Measurements from ENCODE around the gene ALG12. TPM values are rescaled to one million over a fixed set of nuclear protein-coding genes. Genes with fewer than 3 reads are reported as not detected.

The ALG12 gene
- total RNA-seq, 1 experiment from 2014 or later = 29.2 TPM

DNA sequence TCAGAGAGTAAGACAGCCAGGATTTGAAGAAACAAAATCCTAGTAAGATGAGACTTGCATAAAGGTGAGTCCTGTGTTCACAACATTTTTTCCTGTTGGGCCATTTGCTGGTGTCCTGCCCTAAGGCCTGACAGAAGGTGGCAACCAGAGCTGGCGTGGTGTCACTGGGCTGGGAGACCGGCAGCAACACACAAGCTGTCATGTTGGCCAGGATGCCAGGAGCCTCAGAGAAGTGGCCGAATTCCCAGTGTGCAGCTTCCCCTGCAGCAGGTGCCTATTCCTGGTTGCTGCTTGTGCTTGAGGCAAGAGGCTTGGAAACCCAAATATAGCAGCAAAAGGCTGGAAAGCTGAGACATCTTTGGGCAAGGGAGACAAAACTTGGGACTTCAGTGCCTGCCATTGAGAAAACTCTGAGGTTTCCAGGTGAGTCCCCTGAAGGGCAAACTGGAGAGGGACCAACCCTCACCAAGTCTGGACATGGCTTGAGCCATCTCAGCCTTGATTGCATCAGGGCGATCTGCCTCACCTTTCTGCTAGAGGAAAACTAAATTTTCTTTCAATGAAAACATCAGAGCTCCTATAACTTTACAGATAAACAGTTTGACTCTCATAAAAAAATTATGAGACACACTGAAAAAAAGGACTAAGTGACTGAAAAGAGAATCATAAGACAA, 25.9 kb downstream of the ALG12 start (continued):
- TF ChIP-seq, protein P1, sequence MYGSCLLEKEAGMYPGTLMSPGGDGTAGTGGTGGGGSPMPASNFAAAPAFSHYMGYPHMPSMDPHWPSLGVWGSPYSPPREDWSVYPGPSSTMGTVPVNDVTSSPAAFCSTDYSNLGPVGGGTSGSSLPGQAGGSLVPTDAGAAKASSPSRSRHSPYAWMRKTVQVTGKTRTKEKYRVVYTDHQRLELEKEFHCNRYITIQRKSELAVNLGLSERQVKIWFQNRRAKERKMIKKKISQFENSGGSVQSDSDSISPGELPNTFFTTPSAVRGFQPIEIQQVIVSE (CRISPR knock-in tag; IDR thresholded peaks at IDR 0.05; ENCODE audit: borderline replicate concordance) = no peak

DNA sequence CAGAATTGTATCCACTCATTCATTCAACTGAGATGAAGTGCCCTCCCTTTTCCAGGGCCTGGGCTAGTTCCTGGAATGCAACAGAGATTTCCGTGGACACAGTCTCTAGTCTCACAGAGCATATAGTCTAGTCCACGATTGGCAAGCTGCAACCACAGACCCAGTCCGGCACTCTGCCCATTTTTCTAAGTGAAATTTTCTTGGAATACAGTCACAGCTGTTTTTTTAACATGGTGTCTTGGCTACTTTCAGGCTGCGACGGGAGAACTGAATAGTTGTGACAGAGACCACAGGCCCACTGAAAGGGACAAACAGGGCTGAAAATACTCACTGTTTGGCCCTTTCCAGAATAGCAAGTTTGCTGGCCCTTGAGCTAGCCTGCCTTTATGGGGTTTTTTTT, 29.2 kb downstream of the ALG12 start:
- peaks cover 3% of the 10 kb centered on the region; the same call in 1 of the 2 replicates for H3K27me3 Mint-ChIP-seq (ENCODE audit: low read depth)
- H3K27ac Mint-ChIP-seq = no peak overlapping the region
- ChIA-PET CTCF (no interaction called here), POLR2A (no interaction called here)
- DNase-seq (ENCODE audit: low spot score) (no peak), ATAC-seq (no peak)
- peaks cover 38% of the 10 kb centered on the region for H3K9me3 Mint-ChIP-seq
- H3K4me1 Mint-ChIP-seq = no peaks in the 10 kb centered on the region
- H3K36me3 Mint-ChIP-seq = peaks cover 95% of the 10 kb centered on the region
- TF ChIP-seq IRF2 (CRISPR knock-in tag; IDR thresholded peaks at IDR 0.05; ENCODE audit: borderline replicate concordance, low read depth) = no peak
- TF ChIP-seq FOXK1 (CRISPR knock-in tag; IDR thresholded peaks at IDR 0.05) = no peak
- H3K4me3 Mint-ChIP-seq = no peak overlapping the region

DNA sequence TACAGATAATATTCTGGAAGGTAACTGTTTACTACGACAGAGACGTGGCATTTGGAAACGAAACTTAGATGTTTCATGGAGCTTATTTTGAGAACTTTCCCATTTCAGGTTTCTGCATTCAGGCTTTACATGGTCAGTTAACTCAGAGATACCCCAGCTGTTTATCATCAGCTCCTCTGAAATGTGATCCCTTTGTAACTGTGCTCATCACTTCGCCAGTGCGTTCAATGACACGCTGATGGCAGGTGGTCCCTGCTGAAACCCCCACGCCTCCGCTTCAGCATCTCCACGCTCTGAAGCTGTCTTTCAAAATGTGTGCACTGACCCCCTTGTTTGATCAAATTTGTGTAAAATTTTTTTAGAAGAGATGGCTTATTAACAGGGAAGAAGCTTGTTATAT, 30.5 kb downstream of the ALG12 start:
- ATAC-seq (no peak), DNase-seq (ENCODE audit: low spot score) (no peak)
- H3K9me3 Mint-ChIP-seq = peaks cover 29% of the 10 kb centered on the region
- CTCF ChIA-PET = no interaction called here
- H3K4me3 Mint-ChIP-seq = no peak overlapping the region
- H3K27me3 Mint-ChIP-seq (ENCODE audit: low read depth) = peaks cover 3% of the 10 kb centered on the region; the same call in 1 of the 2 replicates
- TF ChIP-seq ZNF232 (CRISPR knock-in tag; IDR thresholded peaks at IDR 0.05) (no peak), IRF2 (CRISPR knock-in tag; IDR thresholded peaks at IDR 0.05; ENCODE audit: borderline replicate concordance, low read depth) (no peak), FOXP1 (CRISPR knock-in tag; IDR thresholded peaks at IDR 0.05; ENCODE audit: borderline replicate concordance) (no peak), NR1H2 (CRISPR knock-in tag; IDR thresholded peaks at IDR 0.05) (no peak), FOXK1 (CRISPR knock-in tag; IDR thresholded peaks at IDR 0.05) (no peak), PRRX2 (CRISPR knock-in tag; IDR thresholded peaks at IDR 0.05) (no peak), ETV6 (CRISPR knock-in tag; IDR thresholded peaks at IDR 0.05) (no peak)
- TF ChIP-seq, protein P2, sequence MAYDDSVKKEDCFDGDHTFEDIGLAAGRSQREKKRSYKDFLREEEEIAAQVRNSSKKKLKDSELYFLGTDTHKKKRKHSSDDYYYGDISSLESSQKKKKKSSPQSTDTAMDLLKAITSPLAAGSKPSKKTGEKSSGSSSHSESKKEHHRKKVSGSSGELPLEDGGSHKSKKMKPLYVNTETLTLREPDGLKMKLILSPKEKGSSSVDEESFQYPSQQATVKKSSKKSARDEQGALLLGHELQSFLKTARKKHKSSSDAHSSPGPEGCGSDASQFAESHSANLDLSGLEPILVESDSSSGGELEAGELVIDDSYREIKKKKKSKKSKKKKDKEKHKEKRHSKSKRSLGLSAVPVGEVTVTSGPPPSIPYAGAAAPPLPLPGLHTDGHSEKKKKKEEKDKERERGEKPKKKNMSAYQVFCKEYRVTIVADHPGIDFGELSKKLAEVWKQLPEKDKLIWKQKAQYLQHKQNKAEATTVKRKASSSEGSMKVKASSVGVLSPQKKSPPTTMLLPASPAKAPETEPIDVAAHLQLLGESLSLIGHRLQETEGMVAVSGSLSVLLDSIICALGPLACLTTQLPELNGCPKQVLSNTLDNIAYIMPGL (CRISPR knock-in tag; IDR thresholded peaks at IDR 0.05) = no peak
- TF ChIP-seq, protein P3, sequence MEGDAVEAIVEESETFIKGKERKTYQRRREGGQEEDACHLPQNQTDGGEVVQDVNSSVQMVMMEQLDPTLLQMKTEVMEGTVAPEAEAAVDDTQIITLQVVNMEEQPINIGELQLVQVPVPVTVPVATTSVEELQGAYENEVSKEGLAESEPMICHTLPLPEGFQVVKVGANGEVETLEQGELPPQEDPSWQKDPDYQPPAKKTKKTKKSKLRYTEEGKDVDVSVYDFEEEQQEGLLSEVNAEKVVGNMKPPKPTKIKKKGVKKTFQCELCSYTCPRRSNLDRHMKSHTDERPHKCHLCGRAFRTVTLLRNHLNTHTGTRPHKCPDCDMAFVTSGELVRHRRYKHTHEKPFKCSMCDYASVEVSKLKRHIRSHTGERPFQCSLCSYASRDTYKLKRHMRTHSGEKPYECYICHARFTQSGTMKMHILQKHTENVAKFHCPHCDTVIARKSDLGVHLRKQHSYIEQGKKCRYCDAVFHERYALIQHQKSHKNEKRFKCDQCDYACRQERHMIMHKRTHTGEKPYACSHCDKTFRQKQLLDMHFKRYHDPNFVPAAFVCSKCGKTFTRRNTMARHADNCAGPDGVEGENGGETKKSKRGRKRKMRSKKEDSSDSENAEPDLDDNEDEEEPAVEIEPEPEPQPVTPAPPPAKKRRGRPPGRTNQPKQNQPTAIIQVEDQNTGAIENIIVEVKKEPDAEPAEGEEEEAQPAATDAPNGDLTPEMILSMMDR (IDR thresholded peaks at IDR 0.05) = no peak
- H3K27ac Mint-ChIP-seq = no peak overlapping the region
- peaks cover 95% of the 10 kb centered on the region for H3K36me3 Mint-ChIP-seq
- POLR2A ChIA-PET = no interaction called here
- no peaks in the 10 kb centered on the region for H3K4me1 Mint-ChIP-seq

DNA sequence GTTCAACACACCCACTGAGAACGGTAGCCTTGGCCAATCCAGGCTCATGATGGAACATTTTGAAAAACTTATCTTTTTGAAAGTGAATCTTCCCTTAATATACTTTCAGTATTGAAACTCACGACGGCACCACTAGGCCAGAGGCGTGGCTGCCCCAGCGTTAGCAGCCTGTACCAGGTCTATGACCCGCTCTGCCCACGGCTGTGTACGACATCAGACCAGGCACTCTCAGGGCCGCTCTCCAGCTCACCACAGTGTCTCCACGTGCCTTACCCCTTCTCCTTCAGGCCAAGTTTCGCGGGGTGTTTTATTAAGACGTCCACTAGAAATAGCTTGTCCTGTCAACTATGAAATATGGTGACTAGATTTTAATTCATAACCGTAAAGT, 31.2 kb downstream of the ALG12 start:
- Mint-ChIP-seq H3K27me3 (ENCODE audit: low read depth) (peaks cover 3% of the 10 kb centered on the region; the same call in 1 of the 2 replicates), H3K36me3 (peaks cover 89% of the 10 kb centered on the region), H3K27ac (peak overlapping the region; percentile 44; the same call in 1 of the 2 replicates), H3K4me3 (no peak overlapping the region), H3K9me3 (peaks cover 26% of the 10 kb centered on the region), H3K4me1 (no peaks in the 10 kb centered on the region; the same call in 1 of the 2 replicates)
- CTCF ChIA-PET = no interaction called here
- ATAC-seq (no peak), DNase-seq (ENCODE audit: low spot score) (no peak)
- POLR2A ChIA-PET = no interaction called here
- TF ChIP-seq ZNF396 (CRISPR knock-in tag; IDR thresholded peaks at IDR 0.05; ENCODE audit: borderline replicate concordance) = no peak
- TF ChIP-seq, protein P4, sequence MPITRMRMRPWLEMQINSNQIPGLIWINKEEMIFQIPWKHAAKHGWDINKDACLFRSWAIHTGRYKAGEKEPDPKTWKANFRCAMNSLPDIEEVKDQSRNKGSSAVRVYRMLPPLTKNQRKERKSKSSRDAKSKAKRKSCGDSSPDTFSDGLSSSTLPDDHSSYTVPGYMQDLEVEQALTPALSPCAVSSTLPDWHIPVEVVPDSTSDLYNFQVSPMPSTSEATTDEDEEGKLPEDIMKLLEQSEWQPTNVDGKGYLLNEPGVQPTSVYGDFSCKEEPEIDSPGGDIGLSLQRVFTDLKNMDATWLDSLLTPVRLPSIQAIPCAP (CRISPR knock-in tag; IDR thresholded peaks at IDR 0.05) = no peak
- TF ChIP-seq GABPB1 (CRISPR knock-in tag; IDR thresholded peaks at IDR 0.05) = no peak
- TF ChIP-seq, protein P5, sequence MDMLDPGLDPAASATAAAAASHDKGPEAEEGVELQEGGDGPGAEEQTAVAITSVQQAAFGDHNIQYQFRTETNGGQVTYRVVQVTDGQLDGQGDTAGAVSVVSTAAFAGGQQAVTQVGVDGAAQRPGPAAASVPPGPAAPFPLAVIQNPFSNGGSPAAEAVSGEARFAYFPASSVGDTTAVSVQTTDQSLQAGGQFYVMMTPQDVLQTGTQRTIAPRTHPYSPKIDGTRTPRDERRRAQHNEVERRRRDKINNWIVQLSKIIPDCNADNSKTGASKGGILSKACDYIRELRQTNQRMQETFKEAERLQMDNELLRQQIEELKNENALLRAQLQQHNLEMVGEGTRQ (CRISPR knock-in tag; IDR thresholded peaks at IDR 0.05) = no peak
- TF ChIP-seq NFYB (CRISPR knock-in tag; conservative IDR thresholded peaks at IDR 0.05; ENCODE audit: low read depth) = no peak
- no peak for TF ChIP-seq FOXJ3 (CRISPR knock-in tag; IDR thresholded peaks at IDR 0.05; ENCODE audit: borderline replicate concordance)
- TF ChIP-seq, protein P6, sequence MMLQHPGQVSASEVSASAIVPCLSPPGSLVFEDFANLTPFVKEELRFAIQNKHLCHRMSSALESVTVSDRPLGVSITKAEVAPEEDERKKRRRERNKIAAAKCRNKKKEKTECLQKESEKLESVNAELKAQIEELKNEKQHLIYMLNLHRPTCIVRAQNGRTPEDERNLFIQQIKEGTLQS (CRISPR knock-in tag; conservative IDR thresholded peaks at IDR 0.05) = no peak
- TF ChIP-seq, protein P7, sequence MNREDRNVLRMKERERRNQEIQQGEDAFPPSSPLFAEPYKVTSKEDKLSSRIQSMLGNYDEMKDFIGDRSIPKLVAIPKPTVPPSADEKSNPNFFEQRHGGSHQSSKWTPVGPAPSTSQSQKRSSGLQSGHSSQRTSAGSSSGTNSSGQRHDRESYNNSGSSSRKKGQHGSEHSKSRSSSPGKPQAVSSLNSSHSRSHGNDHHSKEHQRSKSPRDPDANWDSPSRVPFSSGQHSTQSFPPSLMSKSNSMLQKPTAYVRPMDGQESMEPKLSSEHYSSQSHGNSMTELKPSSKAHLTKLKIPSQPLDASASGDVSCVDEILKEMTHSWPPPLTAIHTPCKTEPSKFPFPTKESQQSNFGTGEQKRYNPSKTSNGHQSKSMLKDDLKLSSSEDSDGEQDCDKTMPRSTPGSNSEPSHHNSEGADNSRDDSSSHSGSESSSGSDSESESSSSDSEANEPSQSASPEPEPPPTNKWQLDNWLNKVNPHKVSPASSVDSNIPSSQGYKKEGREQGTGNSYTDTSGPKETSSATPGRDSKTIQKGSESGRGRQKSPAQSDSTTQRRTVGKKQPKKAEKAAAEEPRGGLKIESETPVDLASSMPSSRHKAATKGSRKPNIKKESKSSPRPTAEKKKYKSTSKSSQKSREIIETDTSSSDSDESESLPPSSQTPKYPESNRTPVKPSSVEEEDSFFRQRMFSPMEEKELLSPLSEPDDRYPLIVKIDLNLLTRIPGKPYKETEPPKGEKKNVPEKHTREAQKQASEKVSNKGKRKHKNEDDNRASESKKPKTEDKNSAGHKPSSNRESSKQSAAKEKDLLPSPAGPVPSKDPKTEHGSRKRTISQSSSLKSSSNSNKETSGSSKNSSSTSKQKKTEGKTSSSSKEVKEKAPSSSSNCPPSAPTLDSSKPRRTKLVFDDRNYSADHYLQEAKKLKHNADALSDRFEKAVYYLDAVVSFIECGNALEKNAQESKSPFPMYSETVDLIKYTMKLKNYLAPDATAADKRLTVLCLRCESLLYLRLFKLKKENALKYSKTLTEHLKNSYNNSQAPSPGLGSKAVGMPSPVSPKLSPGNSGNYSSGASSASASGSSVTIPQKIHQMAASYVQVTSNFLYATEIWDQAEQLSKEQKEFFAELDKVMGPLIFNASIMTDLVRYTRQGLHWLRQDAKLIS (CRISPR knock-in tag; IDR thresholded peaks at IDR 0.05; ENCODE audit: borderline replicate concordance) = no peak

Data from WTC11 (cell line).